ENCODE results near the gene KAZN. TPM values are rescaled to one million over a fixed set of nuclear protein-coding genes. Genes with fewer than 3 reads are reported as not detected.

KAZN gene
- total RNA-seq, 2 experiments from 2014 or later, result 0.22 to 0.55 TPM

GRCh38 chr1:15060104-15060503 is 461.6 kb downstream of the KAZN start:
- no peaks in the 10 kb centered on the region for H3K27me3 Mint-ChIP-seq
- TF ChIP-seq, protein P1, sequence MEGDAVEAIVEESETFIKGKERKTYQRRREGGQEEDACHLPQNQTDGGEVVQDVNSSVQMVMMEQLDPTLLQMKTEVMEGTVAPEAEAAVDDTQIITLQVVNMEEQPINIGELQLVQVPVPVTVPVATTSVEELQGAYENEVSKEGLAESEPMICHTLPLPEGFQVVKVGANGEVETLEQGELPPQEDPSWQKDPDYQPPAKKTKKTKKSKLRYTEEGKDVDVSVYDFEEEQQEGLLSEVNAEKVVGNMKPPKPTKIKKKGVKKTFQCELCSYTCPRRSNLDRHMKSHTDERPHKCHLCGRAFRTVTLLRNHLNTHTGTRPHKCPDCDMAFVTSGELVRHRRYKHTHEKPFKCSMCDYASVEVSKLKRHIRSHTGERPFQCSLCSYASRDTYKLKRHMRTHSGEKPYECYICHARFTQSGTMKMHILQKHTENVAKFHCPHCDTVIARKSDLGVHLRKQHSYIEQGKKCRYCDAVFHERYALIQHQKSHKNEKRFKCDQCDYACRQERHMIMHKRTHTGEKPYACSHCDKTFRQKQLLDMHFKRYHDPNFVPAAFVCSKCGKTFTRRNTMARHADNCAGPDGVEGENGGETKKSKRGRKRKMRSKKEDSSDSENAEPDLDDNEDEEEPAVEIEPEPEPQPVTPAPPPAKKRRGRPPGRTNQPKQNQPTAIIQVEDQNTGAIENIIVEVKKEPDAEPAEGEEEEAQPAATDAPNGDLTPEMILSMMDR (IDR thresholded peaks at IDR 0.05), result no peak
- ChIA-PET POLR2A (no interaction called here), CTCF (no interaction called here)
- DNase-seq (no peak), ATAC-seq (ENCODE audit: poor library complexity) (no peak)
- no peak overlapping the region for H3K27ac Mint-ChIP-seq
- intact Hi-C loops (cut with DNase I, micrococcal nuclease), result no loop called here
- Histone ChIP-seq H3K4me3 (ENCODE audit: low read length) (no peak overlapping the region), H3K36me3 (ENCODE audit: insufficient read depth, low read length) (no peaks in the 10 kb centered on the region), H3K4me1 (ENCODE audit: insufficient read depth, low read length) (no peaks in the 10 kb centered on the region), H3K9me3 (ENCODE audit: control insufficient read depth in 1 of 2, insufficient read depth in 1 of 2, low read length in 2 of 2) (no peaks in the 10 kb centered on the region), H3K27ac (ENCODE audit: low read depth in 1 of 2, low read length in 2 of 2) (no peak overlapping the region), H3K27me3 (ENCODE audit: control insufficient read depth in 1 of 2, insufficient read depth in 2 of 2, low read length in 2 of 2) (no peaks in the 10 kb centered on the region)
- no peaks in the 10 kb centered on the region for H3K36me3 Mint-ChIP-seq (ENCODE audit: low read depth)
- no peaks in the 10 kb centered on the region for H3K4me1 Mint-ChIP-seq (ENCODE audit: low read depth)
- no peaks in the 10 kb centered on the region for H3K9me3 Mint-ChIP-seq
- no peak overlapping the region for H3K4me3 Mint-ChIP-seq

GRCh38 chr1:15062479-15063099 is 464.1 kb downstream of the KAZN start:
- H3K4me1 ChIP-seq (ENCODE audit: insufficient read depth, low read length), result no peaks in the 10 kb centered on the region
- H3K9me3 Mint-ChIP-seq, result no peaks in the 10 kb centered on the region
- H3K36me3 Mint-ChIP-seq (ENCODE audit: low read depth), result no peaks in the 10 kb centered on the region
- H3K27me3 ChIP-seq (ENCODE audit: control insufficient read depth in 1 of 2, insufficient read depth in 2 of 2, low read length in 2 of 2), result no peaks in the 10 kb centered on the region
- no peak for ATAC-seq (ENCODE audit: poor library complexity)
- no peak overlapping the region for H3K27ac ChIP-seq (ENCODE audit: low read depth in 1 of 2, low read length in 2 of 2)
- H3K27ac Mint-ChIP-seq, result no peak overlapping the region
- peaks cover 0 to 4% of the 10 kb centered on the region in 2 experiments for H3K9me3 ChIP-seq (ENCODE audit: control insufficient read depth in 1 of 2, insufficient read depth in 1 of 2, low read length in 2 of 2)
- H3K36me3 ChIP-seq (ENCODE audit: insufficient read depth, low read length), result no peaks in the 10 kb centered on the region
- intact Hi-C loops (cut with DNase I, micrococcal nuclease), result no loop called here
- no peaks in the 10 kb centered on the region for H3K4me1 Mint-ChIP-seq (ENCODE audit: low read depth)
- no peaks in the 10 kb centered on the region for H3K27me3 Mint-ChIP-seq
- H3K4me3 Mint-ChIP-seq, result no peak overlapping the region
- CTCF ChIA-PET, result no interaction called here
- no peak overlapping the region for H3K4me3 ChIP-seq (ENCODE audit: low read length)
- TF ChIP-seq, protein P1 (IDR thresholded peaks at IDR 0.05), result no peak
- no peak for DNase-seq
- POLR2A ChIA-PET, result no interaction called here

- H3K4me1 ChIP-seq (ENCODE audit: insufficient read depth, low read length), result no peaks in the 10 kb centered on the region
- CTCF ChIA-PET, result no interaction called here
These were observed 464.9 kb downstream of the KAZN start for GRCh38 chr1:15063346-15063745.

More at GRCh38 chr1:15063346-15063745, 464.9 kb downstream of the KAZN start:
- POLR2A ChIA-PET, result no interaction called here
- H3K27me3 Mint-ChIP-seq, result no peaks in the 10 kb centered on the region
- H3K36me3 ChIP-seq (ENCODE audit: insufficient read depth, low read length), result no peaks in the 10 kb centered on the region
- peaks cover 0 to 4% of the 10 kb centered on the region in 2 experiments for H3K9me3 ChIP-seq (ENCODE audit: control insufficient read depth in 1 of 2, insufficient read depth in 1 of 2, low read length in 2 of 2)
- H3K9me3 Mint-ChIP-seq, result no peaks in the 10 kb centered on the region
- no peaks in the 10 kb centered on the region for H3K4me1 Mint-ChIP-seq (ENCODE audit: low read depth)
- H3K4me3 ChIP-seq (ENCODE audit: low read length), result no peak overlapping the region
- no peaks in the 10 kb centered on the region for H3K36me3 Mint-ChIP-seq (ENCODE audit: low read depth)
- no peak overlapping the region for H3K4me3 Mint-ChIP-seq
- no peak for ATAC-seq (ENCODE audit: poor library complexity)
- intact Hi-C loops (cut with DNase I, micrococcal nuclease), result no loop called here
- TF ChIP-seq, protein P1 (IDR thresholded peaks at IDR 0.05), result no peak
- no peak overlapping the region for H3K27ac ChIP-seq (ENCODE audit: low read depth in 1 of 2, low read length in 2 of 2)
- no peaks in the 10 kb centered on the region for H3K27me3 ChIP-seq (ENCODE audit: control insufficient read depth in 1 of 2, insufficient read depth in 2 of 2, low read length in 2 of 2)
- DNase-seq, result no peak
- no peak overlapping the region for H3K27ac Mint-ChIP-seq

All from CD4-positive, alpha-beta T cell (primary cell).